Activated CD4-positive, alpha-beta T cell treated with anti-CD3 and anti-CD28 coated beads, Interleukin-2, amount 50 U/mL, for 24 hours (primary cell): ENCODE results near the gene ADAMTS13.
"Not testable (repeated sequence)": the region's sequence is repeated elsewhere in the genome, so short reads cannot be mapped to it uniquely, and the experiment has no call there.

Source experiments
- DNase-seq, 2 donors: peaks; one replicate each; pipeline ENCODE4 v3.0.0-alpha.2; 2020; ENCODE audit warnings: low read depth in 1 of 2, low spot score in 1 of 2

Gene ADAMTS13

DNA sequence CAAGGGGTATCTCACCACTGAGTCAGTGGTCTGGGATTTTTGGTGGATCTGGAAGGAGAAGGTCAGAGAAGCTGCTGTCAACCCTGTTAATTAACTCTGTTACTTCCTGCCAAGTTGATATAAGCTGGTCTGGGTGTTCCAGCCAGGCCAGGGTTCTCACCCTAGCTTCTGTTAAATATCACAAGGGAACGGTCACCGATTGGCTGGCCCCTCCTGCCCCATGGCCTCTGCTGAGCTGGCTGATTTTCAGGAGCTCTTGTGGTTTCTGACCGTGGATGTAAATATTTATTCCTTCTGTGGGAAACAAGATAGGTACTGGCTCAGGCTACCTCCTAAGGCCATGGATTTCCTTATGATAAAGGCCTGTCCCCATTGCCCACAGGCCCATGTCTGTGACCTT is 1.0 kb downstream of the ADAMTS13 start:
- no peak for DNase-seq

DNA sequence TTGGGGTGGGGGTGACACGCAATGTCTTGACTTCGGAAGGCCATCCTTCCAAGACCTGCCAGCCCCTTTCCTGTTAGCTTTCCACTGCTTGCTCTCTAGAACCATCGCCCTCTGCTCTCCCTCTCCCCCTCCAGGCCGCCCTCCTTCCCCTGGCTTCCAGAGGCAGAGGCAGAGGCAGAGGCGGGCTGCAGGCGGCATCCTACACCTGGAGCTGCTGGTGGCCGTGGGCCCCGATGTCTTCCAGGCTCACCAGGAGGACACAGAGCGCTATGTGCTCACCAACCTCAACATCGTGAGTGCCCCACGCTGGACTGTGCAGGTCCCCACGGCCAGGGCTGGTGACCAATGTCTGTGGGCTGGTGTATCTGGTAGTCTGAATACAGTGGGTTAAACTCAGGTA is 2.0 kb downstream of the ADAMTS13 start:
- no peak for DNase-seq

DNA sequence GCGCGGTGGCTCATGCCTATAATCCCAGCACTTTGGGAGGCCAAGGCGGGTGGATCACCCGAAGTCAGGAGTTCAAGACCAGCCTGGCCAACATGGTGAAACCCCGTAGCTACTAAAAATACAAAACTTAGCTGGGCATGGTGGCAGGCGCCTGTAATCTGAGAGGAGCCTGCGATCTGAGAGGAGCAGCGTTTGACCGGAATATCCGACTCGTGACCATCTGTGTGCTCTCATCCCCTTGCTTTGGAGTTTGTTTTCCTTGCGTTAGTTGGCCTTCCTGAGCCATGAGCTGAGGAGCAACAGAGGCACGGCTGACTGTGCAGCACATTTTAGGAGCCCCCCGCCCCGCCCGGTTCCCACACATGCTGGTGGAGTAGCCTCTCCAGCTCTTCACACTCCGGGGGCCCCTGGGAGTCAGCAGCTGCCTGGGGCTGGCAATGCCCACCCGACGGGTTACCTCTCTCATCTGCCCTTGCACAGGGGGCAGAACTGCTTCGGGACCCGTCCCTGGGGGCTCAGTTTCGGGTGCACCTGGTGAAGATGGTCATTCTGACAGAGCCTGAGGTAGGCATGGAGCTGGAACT is 3.0 kb downstream of the ADAMTS13 start:
- DNase-seq: no peak

DNA sequence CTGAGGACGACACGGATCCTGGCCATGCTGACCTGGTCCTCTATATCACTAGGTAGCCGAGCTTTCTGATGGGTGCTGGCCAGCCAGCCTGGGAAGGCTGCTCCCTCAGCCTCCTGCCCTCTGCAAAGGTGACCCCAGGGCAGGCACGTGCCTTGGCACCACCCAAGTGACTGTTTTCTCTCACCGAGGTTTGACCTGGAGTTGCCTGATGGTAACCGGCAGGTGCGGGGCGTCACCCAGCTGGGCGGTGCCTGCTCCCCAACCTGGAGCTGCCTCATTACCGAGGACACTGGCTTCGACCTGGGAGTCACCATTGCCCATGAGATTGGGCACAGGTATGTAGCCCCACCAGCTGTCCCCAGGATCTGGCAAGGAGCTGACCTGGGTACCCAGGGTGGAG is 3.8 kb downstream of the ADAMTS13 start:
- no peak for DNase-seq

DNA sequence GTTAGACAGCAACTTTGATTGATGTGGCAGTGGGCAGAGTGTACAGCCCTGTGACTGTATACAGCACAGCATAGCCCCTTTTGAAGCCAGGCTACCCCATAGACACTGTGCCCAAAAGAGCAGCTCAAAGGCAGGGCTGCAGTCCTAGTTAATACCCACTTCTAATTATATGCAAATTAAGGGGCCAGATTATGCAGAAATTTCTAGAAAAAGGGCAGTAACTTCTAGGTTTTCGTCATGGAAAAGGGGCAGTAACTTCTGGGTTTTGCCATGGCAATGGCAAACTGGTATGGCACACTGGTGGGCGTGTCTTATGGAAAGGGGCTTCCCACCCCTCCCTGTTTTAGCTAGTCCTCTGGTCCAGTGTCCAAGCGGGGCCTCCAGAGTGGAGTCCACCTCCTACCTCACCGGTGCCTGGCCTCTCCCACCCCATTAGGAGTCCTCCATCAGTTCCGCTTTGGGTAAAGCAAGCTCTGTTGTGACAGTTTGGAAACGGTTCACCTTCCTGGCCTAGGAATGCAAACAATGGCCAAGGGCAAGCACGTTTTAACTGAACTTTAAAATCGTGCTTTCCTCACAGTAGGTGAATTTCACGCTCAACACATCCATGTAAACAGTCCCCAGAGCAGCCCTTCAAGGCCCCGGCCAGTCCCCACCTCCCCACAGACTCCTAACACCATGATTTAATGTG is 5.6 kb downstream of the ADAMTS13 start:
- no peak for DNase-seq

DNA sequence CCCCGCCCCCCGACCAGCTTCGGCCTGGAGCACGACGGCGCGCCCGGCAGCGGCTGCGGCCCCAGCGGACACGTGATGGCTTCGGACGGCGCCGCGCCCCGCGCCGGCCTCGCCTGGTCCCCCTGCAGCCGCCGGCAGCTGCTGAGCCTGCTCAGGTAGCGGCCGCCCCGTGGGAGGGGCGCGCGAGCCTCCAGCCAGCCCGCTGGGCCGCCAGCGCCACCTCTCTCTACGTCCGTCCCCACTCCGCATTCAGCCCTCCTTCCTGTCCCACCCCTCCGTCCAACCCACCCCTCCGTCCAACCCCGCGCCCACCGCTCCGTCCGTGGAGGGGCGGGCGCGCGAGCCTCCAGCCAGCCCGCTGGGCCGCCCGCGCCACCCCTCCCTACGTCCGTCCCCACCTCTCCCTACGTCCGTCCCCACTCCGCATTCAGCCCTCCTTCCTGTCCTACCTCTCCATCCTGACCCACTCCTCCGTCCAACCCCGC is 6.5 kb downstream of the ADAMTS13 start:
- DNase-seq: no peak

DNA sequence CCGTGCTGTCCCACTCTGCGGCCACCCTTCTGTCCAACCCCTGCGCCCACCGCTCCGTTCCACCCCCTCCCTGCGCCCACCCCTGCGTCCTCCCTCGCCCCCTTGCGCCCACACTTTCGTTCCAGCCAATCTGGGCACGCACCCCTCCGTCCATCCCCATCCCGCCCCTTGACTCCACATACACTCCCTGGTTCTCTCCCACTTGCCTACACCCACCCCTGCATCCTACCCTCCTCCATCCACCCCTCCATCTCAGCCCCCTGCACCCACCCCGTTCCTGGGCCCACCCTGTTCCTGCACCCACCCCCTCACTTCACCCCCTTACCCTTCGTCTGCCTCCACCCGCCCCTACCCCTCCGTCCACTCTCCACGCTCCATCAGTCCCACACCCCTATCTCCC is 7.0 kb downstream of the ADAMTS13 start:
- no peak for DNase-seq

DNA sequence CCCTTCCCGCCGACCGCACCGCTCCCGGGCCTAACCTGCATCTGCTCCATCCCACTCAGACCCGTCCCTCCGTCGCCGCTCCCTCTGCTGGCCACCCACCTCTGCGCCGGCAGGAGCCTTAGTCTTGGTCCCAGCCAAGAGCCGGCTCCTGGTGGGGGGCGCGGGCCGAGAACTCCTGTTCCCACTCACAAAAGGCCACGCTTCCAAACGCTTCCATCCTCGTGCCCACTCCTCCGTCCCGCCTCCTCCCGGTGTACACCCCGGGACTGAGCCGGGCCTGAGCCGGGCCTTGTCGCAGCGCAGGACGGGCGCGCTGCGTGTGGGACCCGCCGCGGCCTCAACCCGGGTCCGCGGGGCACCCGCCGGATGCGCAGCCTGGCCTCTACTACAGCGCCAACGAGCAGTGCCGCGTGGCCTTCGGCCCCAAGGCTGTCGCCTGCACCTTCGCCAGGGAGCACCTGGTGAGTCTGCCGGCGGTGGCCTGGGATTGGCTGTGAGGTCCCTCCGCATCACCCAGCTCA is 7.5 kb downstream of the ADAMTS13 start:
- no peak for DNase-seq

DNA sequence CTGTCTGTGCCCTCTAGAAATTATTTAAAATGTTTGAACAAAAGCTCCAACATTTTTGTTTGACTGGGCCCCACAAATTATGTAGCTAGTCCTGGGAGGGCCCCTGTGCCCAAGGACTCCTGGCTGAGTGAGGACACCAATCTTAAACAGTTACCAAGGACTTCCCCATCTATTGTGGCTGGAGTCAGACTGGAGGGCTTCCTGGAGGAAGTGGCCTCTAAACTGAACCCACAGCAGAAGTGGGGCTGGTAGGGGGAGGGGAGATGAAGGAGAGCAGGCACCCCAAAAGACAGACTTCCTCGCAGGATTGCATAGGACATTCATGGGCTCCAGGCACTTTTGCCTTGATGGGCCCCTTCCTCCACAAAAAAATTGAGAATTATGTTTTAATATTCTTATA is 8.1 kb downstream of the ADAMTS13 start:
- DNase-seq: no peak

DNA sequence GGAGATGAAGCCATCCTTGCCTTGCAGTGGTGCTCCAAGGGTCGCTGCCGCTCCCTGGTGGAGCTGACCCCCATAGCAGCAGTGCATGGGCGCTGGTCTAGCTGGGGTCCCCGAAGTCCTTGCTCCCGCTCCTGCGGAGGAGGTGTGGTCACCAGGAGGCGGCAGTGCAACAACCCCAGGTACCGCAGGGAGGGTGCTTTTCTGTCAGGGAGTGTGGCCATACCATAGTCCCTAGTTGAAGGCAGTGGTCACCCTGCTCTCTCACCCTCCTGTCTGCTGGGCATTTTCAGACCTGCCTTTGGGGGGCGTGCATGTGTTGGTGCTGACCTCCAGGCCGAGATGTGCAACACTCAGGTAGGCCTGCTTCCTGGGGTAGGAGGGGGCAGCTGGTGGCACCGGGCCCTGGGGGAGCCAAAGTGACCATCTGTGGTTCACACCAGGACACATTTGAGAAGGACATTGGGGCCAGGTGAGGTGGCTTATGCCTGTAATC is 11.2 kb downstream of the ADAMTS13 start:
- no peak for DNase-seq

DNA sequence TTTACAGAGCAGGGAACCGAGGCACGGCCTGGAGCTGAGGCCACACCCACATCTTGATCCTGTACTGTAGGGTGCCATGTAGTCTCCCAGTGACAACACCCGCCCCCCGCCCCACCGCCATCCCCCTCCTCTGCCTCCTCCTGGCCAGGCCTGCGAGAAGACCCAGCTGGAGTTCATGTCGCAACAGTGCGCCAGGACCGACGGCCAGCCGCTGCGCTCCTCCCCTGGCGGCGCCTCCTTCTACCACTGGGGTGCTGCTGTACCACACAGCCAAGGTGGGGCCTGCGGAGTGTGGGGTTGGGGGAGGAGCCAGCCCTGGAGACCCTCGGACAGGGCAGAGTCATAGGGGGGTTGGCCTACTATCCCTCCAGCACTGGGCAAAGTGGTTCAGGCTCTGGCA is 14.5 kb downstream of the ADAMTS13 start:
- no peak for DNase-seq

DNA sequence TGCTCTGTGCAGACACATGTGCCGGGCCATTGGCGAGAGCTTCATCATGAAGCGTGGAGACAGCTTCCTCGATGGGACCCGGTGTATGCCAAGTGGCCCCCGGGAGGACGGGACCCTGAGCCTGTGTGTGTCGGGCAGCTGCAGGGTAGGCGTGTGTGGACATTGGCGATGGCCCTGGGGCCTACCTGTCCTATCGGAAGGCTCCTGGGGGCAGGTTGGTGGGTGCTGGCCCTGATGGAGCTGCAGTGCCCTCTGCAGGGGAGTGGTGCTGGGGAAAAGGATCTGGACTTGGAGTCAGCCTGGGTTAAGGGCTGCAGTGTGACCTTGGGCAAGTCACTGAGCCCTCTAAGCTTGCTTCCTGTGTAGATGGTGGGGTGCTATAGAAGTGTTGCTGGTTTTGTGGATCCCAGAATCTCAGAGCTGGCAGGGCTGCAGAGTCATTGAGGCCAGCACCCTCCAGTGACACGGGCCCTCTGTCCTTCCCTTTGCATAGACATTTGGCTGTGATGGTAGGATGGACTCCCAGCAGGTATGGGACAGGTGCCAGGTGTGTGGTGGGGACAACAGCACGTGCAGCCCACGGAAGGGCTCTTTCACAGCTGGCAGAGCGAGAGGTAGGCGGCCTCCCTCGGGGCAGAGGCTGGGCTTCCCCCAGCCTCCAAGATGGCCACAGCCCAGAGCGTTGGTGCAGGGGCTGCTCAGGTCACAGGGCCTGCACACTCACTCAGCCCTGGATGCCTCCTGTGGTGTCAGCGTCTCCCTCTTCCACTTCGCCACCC is 15.8 kb downstream of the ADAMTS13 start:
- DNase-seq: no peak

DNA sequence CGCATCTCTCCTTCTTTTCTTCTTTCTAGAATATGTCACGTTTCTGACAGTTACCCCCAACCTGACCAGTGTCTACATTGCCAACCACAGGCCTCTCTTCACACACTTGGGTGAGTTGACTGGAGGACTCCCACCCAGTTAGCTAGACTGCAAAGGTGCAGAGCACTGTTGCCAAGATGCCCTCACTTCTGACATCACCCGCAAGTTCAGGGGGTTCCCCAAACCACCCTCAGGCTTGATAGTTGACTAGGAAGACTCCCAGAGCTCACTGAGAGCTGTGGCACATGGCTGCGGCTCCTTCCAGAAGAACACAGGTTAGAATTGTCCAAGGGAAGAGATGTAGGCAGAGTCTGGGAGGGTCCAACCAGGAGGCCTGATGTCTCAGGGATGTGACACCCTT is 17.2 kb downstream of the ADAMTS13 start:
- no peak for DNase-seq

DNA sequence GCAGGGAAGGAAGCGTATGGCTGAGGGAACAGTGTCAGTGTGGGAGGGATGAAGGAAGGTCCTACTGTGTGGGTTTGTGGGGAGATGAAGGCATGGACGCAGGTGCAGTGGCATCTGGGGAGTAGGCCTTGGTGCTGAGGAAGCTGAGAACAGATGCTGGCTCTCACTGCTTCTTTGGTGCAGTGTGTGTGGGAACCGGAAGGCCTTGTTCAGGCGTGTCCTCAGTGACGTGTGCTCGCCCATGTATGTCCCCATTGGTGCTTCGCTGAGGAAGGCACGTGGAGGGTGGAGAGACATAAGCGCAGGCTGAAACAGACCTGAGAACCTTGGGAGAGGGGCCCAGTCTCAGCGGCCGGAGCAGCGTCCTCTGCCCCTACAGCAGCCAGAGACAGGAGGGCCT is 18.7 kb downstream of the ADAMTS13 start:
- DNase-seq: no peak

DNA sequence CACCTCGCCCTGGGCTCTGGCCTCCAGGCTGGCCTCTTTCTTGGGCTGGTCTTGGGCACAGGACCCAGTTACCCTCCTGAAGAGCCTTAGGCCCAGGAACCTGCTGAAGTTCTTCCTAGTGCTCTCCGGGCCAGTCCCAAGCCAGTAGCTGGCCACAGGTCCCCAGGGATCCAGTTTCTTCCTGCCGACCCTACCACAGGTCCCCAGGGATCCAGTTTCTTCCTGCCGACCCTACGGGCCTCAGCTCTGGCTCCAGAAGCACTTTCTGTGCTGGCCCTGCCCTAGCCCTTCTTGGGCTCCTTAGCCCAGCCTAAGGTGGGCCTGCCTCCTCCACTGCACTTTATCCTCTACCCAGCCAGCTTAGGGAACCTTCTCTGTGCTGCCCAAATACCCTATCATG is 19.4 kb downstream of the ADAMTS13 start:
- DNase-seq: no peak

DNA sequence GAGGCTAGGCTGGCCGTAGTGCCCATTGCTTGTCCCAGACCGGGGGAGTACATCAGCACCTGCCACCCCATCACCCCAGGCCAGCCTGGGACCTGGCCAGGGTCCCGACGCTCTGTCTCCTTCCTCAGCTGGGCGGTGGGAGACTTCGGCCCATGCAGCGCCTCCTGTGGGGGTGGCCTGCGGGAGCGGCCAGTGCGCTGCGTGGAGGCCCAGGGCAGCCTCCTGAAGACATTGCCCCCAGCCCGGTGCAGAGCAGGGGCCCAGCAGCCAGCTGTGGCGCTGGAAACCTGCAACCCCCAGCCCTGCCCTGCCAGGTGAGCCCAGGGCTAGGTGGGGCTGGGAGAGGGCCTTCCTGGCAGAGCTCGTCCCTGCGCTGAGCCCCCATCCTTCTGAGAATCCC is 21.1 kb downstream of the ADAMTS13 start:
- DNase-seq: no peak

DNA sequence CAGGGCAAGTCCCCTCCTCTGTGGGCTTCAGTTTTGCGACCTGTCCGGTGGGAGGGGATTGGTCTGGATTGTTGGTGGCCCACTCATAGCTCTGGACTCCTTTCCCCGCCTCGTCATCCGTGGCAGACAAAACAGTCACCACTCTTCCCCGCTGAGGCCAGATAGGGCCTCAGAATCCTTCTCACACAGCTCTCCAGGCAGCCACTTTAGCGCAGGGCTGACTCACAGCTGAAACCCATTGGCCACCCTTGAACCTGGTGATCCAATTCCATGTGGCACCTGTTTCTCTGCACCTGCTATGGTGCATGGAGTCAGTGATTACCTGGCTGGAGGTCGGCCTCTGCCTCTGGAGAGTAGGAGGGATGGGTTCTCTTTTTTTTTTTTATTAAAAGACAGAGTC is 21.8 kb downstream of the ADAMTS13 start:
- no peak for DNase-seq

DNA sequence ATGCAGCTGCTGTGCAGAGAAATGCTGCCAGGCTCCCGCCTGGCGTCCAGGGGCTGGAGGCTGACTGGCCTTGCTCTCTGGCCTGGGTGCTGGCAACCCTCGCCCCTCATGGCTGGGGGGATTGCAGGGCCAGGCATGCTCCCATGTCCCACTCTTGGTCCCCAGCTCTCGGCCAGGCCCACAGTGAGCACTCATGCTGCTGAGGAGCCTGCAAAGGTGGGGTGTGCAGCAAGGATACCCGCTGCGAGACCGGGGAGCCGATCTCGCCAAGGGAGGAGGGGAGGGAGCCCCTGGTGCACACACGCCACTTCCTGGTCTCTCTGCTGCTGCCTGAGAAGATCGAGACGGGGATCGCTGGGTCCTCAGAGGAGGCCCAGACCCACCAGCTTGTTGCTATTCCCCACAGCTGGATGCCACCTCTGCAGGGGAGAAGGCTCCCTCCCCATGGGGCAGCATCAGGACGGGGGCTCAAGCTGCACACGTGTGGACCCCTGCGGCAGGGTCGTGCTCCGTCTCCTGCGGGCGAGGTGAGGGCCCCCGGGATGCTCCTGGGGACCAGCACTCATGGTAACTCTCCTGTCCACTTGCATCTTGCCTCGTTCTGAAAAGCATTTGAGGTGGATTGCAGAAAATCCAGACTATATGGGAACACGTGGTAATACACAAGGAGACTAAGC is 23.3 kb downstream of the ADAMTS13 start:
- no peak for DNase-seq

DNA sequence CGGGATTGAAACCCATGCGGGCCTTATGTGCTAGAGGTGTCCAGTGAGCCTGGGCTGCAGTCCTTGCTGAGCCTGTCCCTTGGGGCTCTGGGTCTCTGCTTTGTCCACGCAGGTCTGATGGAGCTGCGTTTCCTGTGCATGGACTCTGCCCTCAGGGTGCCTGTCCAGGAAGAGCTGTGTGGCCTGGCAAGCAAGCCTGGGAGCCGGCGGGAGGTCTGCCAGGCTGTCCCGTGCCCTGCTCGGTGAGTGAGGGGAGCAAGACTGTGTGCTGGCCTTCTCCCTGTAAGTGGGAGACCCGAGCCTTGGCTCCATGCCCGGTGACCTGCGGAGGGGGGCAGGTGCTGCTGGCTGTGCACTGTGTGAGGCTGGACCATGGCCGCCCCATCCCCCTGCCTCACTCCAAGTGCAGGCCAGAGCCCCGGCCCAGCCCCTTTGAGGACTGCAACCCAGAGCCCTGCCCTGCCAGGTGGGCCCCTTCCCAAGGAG is 26.4 kb downstream of the ADAMTS13 start:
- DNase-seq: no peak

DNA sequence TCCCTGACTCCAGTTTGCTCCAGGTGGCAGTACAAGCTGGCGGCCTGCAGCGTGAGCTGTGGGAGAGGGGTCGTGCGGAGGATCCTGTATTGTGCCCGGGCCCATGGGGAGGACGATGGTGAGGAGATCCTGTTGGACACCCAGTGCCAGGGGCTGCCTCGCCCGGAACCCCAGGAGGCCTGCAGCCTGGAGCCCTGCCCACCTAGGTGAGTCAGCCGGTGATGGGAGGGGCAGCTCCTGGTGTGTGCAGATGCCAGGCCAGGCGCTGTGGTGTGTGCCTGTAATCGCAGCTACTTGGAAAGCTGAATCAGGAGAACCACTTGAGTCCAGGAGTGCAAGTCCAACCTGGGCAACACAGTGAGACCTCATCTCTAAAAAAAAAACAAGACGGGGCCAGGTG is 27.6 kb downstream of the ADAMTS13 start:
- no peak for DNase-seq

DNA sequence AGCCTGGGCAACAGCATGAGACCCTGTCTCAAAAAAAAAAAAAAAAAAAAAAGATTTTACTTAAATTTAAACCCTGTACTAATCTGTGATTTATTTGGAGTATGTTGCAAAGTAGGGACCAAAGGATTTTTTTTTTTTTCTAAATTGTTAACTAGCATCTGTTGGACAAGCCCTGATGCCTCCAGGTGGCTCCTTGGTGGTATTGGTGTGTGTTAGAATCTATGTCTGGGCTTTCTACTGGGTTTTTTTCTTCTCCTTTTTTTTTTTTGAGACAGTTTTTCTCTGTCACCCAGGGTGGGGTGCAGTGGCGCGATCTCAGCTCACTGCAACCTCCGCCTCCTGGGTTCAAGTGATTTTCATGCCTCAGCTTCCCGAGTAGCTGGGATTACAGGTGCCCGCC is 29.7 kb downstream of the ADAMTS13 start:
- DNase-seq: not testable (repeated sequence)
